HG03469 (cell line): ENCODE measurements around the gene TRAPPC12.

Source experiments
- ATAC-seq: cut with Tn5 transposase; IDR thresholded peaks from one replicate; pipeline ENCODE4 v1.9.1; 2021; ENCODE audit warnings: mild to moderate bottlenecking, moderate library complexity, moderate number of reproducible peaks; ENCODE audit not compliant: unreplicated experiment

The TRAPPC12 gene

GRCh38 chr2:3465844-3466481 lies 86.5 kb downstream of the TRAPPC12 start:
- ATAC-seq, result no peak

- ATAC-seq, result no peak
Measured at GRCh38 chr2:3466482-3466863, 87.0 kb downstream of the TRAPPC12 start.

- no peak for ATAC-seq
Measured at GRCh38 chr2:3466966-3467365, 87.5 kb downstream of the TRAPPC12 start.

GRCh38 chr2:3467654-3468053 lies 88.2 kb downstream of the TRAPPC12 start:
- ATAC-seq, result no peak

- ATAC-seq, result no peak
Measured at GRCh38 chr2:3468296-3468988, 88.9 kb downstream of the TRAPPC12 start.

GRCh38 chr2:3469486-3469885 lies 90.0 kb downstream of the TRAPPC12 start:
- no peak for ATAC-seq

GRCh38 chr2:3470166-3470651 lies 90.7 kb downstream of the TRAPPC12 start:
- no peak for ATAC-seq

- no peak for ATAC-seq
Measured at GRCh38 chr2:3470856-3471737, 91.6 kb downstream of the TRAPPC12 start.

GRCh38 chr2:3472296-3472695 lies 92.8 kb downstream of the TRAPPC12 start:
- ATAC-seq, result no peak

GRCh38 chr2:3472966-3473365 lies 93.5 kb downstream of the TRAPPC12 start:
- no peak for ATAC-seq

GRCh38 chr2:3475771-3476170 lies 96.3 kb downstream of the TRAPPC12 start:
- ATAC-seq, result no peak

GRCh38 chr2:3476321-3476984 lies 97.0 kb downstream of the TRAPPC12 start:
- no peak for ATAC-seq

GRCh38 chr2:3476985-3477327 lies 97.5 kb downstream of the TRAPPC12 start:
- ATAC-seq, result no peak

GRCh38 chr2:3478846-3479385 lies 99.4 kb downstream of the TRAPPC12 start:
- ATAC-seq, result no peak

GRCh38 chr2:3479430-3480320 lies 100.2 kb downstream of the TRAPPC12 start:
- ATAC-seq, result no peak

GRCh38 chr2:3480352-3481010 lies 101.0 kb downstream of the TRAPPC12 start:
- ATAC-seq, result no peak

- ATAC-seq, result no peak
Measured at GRCh38 chr2:3481011-3481400, 101.5 kb downstream of the TRAPPC12 start.

- no peak for ATAC-seq
Measured at GRCh38 chr2:3481736-3482362, 102.4 kb downstream of the TRAPPC12 start.

GRCh38 chr2:3482363-3482821 lies 102.9 kb downstream of the TRAPPC12 start:
- no peak for ATAC-seq
